Measurements from ENCODE around the gene HNF1B.

The HNF1B gene

GRCh38 chr17:37671028-37671823 lies 73.6 kb downstream of the HNF1B start:
- DNase-seq (ENCODE audit: low spot score): no peak

GRCh38 chr17:37667039-37667438 lies 77.8 kb downstream of the HNF1B start:
- DNase-seq (ENCODE audit: low spot score): no peak

GRCh38 chr17:37664214-37664613 lies 80.6 kb downstream of the HNF1B start:
- no peak for DNase-seq (ENCODE audit: low spot score)

DNA sequence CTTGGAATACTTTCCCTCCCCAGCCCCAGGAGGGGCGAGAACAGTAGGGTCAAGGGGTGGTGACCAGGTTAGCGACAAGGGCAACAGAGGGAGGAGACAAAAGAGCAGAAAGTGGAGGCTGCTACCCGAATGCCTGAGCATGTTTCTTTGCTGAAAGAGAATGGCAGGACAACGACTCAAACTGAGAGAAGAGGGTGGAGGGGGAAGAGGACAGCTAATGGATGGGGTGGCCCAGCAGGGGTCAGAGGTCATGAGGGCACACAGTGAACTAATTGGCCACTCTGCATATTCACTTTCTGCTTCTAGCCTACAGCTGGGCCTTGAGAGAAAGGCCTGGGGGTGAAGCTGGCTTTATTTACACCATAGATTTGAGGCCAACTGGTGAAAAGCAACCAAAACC lies 82.5 kb downstream of the HNF1B start:
- DNase-seq (ENCODE audit: low spot score): no peak

- DNase-seq (ENCODE audit: low spot score): no peak
These were observed 83.4 kb downstream of the HNF1B start for GRCh38 chr17:37661400-37662014.

DNA sequence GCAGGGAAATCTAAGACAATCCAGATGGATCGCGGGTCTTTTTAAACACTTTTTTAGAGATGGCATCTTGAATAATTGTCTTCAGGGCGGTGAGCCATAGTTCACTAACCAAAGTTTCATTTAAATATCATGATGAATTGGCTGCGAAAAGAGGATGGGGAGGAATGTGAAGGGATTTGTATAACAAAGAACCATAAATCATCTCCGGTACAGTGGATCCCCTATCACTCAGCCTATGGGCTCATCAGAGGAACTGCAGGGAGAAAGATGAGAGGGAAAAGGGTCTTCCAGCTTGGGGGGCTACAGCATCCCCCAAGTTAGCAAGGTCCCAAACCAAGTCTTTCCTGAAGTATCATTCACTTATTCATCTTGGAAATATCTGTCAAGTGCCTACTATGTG lies 84.9 kb downstream of the HNF1B start:
- DNase-seq (ENCODE audit: low spot score): no peak

DNA sequence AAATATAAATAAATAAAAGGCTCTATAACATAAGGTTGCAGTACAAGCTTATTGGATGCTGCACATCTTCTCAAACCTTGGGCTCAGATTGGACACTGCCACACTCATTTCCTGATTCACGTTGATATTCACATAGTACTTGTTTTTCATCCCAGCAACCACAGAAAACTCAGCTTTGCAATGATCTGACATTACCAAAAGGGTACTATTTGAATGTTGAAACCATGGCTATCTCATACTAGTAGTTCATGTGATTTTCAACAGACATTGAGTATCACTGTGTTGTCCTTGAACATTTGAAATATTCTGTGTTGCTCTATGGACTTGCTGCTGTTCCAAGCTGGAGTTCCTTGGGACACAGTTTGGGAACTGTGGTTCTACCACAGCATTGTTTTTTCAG lies 87.7 kb downstream of the HNF1B start:
- DNase-seq (ENCODE audit: low spot score): no peak

DNA sequence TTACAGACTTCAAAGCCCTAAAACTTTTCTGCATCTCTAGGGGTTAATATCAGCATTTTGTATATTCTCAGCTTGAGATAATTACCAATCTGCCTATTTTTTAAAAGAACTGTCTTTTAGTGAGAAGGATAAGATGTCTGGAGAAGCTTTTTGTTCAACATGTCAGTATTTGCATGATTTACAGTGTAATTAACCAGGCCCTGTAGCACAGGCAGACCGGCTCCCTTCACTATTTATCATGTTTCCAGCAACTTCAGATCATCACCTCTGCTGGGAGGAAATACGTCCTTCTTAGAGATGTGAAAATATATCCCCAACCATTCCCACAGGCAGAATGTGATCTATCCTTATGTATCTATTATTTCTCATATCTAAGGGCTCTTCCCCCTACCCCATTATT lies 93.0 kb downstream of the HNF1B start:
- DNase-seq (ENCODE audit: low spot score): no peak

- DNase-seq (ENCODE audit: low spot score): peak; percentile 63
These were observed 94.3 kb downstream of the HNF1B start for GRCh38 chr17:37650419-37651003.

GRCh38 chr17:37648555-37648954 lies 96.3 kb downstream of the HNF1B start:
- DNase-seq (ENCODE audit: low spot score): peak; percentile 58

- DNase-seq (ENCODE audit: low spot score): no peak
These were observed 97.0 kb downstream of the HNF1B start for GRCh38 chr17:37647856-37648255.

DNA sequence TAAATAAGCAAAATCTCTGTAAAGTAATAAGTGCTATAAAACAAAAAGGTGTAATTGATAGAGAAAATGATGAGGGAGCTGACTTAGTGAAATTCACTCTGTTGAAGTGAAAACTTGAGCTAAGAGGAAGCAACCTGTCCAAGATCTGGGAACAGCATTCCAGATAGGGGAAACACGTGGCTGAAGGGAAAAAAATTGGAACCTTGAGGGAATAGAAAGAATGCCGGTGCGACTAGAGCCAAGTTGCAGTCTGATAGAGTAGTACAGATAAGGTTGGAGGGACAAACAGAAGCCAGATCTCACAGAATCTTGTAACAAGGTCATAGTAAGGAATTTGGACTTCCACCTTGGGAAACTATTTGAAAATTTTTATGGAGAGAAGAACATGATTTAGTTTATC lies 101.0 kb downstream of the HNF1B start:
- DNase-seq (ENCODE audit: low spot score): no peak

DNA sequence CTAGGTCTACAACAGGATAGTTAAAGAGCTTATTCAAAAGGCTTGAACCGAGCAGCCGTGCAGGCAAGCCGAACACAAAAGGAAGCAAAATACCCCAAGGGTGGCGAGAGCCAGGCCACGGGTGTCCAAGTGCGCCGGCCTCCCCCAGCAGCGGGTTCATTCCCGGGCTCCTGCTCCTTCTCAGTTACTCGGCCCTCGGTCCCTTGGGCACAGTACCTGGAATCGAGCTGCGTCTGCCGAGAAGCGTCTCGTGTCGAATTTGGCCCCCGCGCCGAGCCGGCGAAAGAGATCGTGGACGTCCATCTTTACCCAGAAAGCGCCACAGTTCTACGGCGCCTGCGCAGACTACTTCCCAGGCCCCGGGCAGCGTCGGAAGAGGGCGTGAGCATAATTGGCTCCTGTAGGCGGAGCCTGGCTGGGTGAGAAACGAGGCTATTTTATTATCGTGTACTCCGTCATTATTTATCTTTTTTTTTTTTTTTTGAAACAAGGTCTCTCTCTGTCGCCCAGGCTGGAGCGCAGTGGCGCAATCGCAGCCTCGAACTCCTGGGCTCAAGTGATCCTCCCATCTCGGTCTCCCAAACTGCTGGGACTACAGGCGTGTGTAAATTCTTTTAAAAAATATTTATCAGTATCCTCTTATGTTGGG lies 101.6 kb downstream of the HNF1B start, which contains the start of gene DDX52:
Gene DDX52 (minus strand): TSS at position 329 of the 649 bp plus-strand sequence. CDS start 26 bp downstream, at position 303.
- peak; percentile 96 for DNase-seq (ENCODE audit: low spot score)

GRCh38 chr17:37642681-37643080 lies 102.2 kb downstream of the HNF1B start:
- DNase-seq (ENCODE audit: low spot score): peak; percentile 57

GRCh38 chr17:37640015-37640414 lies 104.8 kb downstream of the HNF1B start:
- no peak for DNase-seq (ENCODE audit: low spot score)

- DNase-seq (ENCODE audit: low spot score): no peak
These were observed 106.9 kb downstream of the HNF1B start for GRCh38 chr17:37637956-37638355.

Measured in GM03348 (cell line).